ENCODE data around the gene USP3.

Gene USP3

GRCh38 chr15:63544258-63545026, 40.0 kb downstream of the USP3 start:
- Histone ChIP-seq H3K4me1 (ENCODE audit: insufficient read depth, low read length) (peaks cover 12% of the 10 kb centered on the region; the same call in 1 of the 2 replicates), H3K9ac (ENCODE audit: low read depth, low read length) (no peak overlapping the region), H3K9me3 (ENCODE audit: control insufficient read depth, insufficient read depth, low read length) (no peaks in the 10 kb centered on the region), H3K36me3 (ENCODE audit: insufficient read depth, low read length) (no peaks in the 10 kb centered on the region)

GRCh38 chr15:63545520-63545919, 41.1 kb downstream of the USP3 start:
- no peaks in the 10 kb centered on the region for H3K9me3 ChIP-seq (ENCODE audit: control insufficient read depth, insufficient read depth, low read length)
- peaks cover 2% of the 10 kb centered on the region; the same call in 1 of the 2 replicates for H3K4me1 ChIP-seq (ENCODE audit: insufficient read depth, low read length)
- H3K36me3 ChIP-seq (ENCODE audit: insufficient read depth, low read length) = no peaks in the 10 kb centered on the region
- H3K9ac ChIP-seq (ENCODE audit: low read depth, low read length) = no peak overlapping the region

GRCh38 chr15:63551400-63551799, 47.0 kb downstream of the USP3 start:
- no peaks in the 10 kb centered on the region for H3K9me3 ChIP-seq (ENCODE audit: control insufficient read depth, insufficient read depth, low read length)
- no peaks in the 10 kb centered on the region for H3K36me3 ChIP-seq (ENCODE audit: insufficient read depth, low read length)
- H3K9ac ChIP-seq (ENCODE audit: low read depth, low read length) = no peak overlapping the region
- peaks cover 9% of the 10 kb centered on the region for H3K4me1 ChIP-seq (ENCODE audit: insufficient read depth, low read length)

GRCh38 chr15:63553388-63553791, 49.0 kb downstream of the USP3 start:
- H3K4me1 ChIP-seq (ENCODE audit: insufficient read depth, low read length) = peaks cover 9% of the 10 kb centered on the region
- no peaks in the 10 kb centered on the region for H3K9me3 ChIP-seq (ENCODE audit: control insufficient read depth, insufficient read depth, low read length)
- H3K9ac ChIP-seq (ENCODE audit: low read depth, low read length) = no peak overlapping the region
- H3K36me3 ChIP-seq (ENCODE audit: insufficient read depth, low read length) = no peaks in the 10 kb centered on the region

GRCh38 chr15:63554337-63554927, 50.0 kb downstream of the USP3 start:
- Histone ChIP-seq H3K4me1 (ENCODE audit: insufficient read depth, low read length) (peaks cover 11% of the 10 kb centered on the region), H3K9me3 (ENCODE audit: control insufficient read depth, insufficient read depth, low read length) (no peaks in the 10 kb centered on the region), H3K9ac (ENCODE audit: low read depth, low read length) (no peak overlapping the region), H3K36me3 (ENCODE audit: insufficient read depth, low read length) (no peaks in the 10 kb centered on the region)

- H3K36me3 ChIP-seq (ENCODE audit: insufficient read depth, low read length) = no peaks in the 10 kb centered on the region
- peaks cover 15% of the 10 kb centered on the region for H3K4me1 ChIP-seq (ENCODE audit: insufficient read depth, low read length)
- H3K9ac ChIP-seq (ENCODE audit: low read depth, low read length) = no peak overlapping the region
- H3K9me3 ChIP-seq (ENCODE audit: control insufficient read depth, insufficient read depth, low read length) = no peaks in the 10 kb centered on the region
Observed at GRCh38 chr15:63555507-63555906, 51.1 kb downstream of the USP3 start.

GRCh38 chr15:63556246-63556645, 51.9 kb downstream of the USP3 start:
- Histone ChIP-seq H3K9ac (ENCODE audit: low read depth, low read length) (no peak overlapping the region), H3K4me1 (ENCODE audit: insufficient read depth, low read length) (peaks cover 22% of the 10 kb centered on the region), H3K36me3 (ENCODE audit: insufficient read depth, low read length) (no peaks in the 10 kb centered on the region), H3K9me3 (ENCODE audit: control insufficient read depth, insufficient read depth, low read length) (no peaks in the 10 kb centered on the region)

- H3K9me3 ChIP-seq (ENCODE audit: control insufficient read depth, insufficient read depth, low read length) = no peaks in the 10 kb centered on the region
- H3K9ac ChIP-seq (ENCODE audit: low read depth, low read length) = no peak overlapping the region
- H3K4me1 ChIP-seq (ENCODE audit: insufficient read depth, low read length) = peaks cover 26% of the 10 kb centered on the region
- H3K36me3 ChIP-seq (ENCODE audit: insufficient read depth, low read length) = no peaks in the 10 kb centered on the region
Observed at GRCh38 chr15:63556736-63557135, 52.3 kb downstream of the USP3 start.

- Histone ChIP-seq H3K36me3 (ENCODE audit: insufficient read depth, low read length) (no peaks in the 10 kb centered on the region), H3K9me3 (ENCODE audit: control insufficient read depth, insufficient read depth, low read length) (no peaks in the 10 kb centered on the region), H3K4me1 (ENCODE audit: insufficient read depth, low read length) (peaks cover 16% of the 10 kb centered on the region), H3K9ac (ENCODE audit: low read depth, low read length) (no peak overlapping the region)
Observed at GRCh38 chr15:63559753-63560152, 55.4 kb downstream of the USP3 start.

- no peak overlapping the region for H3K9ac ChIP-seq (ENCODE audit: low read depth, low read length)
- no peaks in the 10 kb centered on the region for H3K36me3 ChIP-seq (ENCODE audit: insufficient read depth, low read length)
- peaks cover 16% of the 10 kb centered on the region for H3K4me1 ChIP-seq (ENCODE audit: insufficient read depth, low read length)
- H3K9me3 ChIP-seq (ENCODE audit: control insufficient read depth, insufficient read depth, low read length) = no peaks in the 10 kb centered on the region
Observed at GRCh38 chr15:63560741-63561448, 56.5 kb downstream of the USP3 start.

GRCh38 chr15:63564093-63564492, 59.7 kb downstream of the USP3 start:
- H3K9me3 ChIP-seq (ENCODE audit: control insufficient read depth, insufficient read depth, low read length) = no peaks in the 10 kb centered on the region
- no peaks in the 10 kb centered on the region for H3K36me3 ChIP-seq (ENCODE audit: insufficient read depth, low read length)
- H3K4me1 ChIP-seq (ENCODE audit: insufficient read depth, low read length) = peaks cover 16% of the 10 kb centered on the region
- H3K9ac ChIP-seq (ENCODE audit: low read depth, low read length) = no peak overlapping the region

GRCh38 chr15:63565536-63566186, 61.3 kb downstream of the USP3 start:
- Histone ChIP-seq H3K4me1 (ENCODE audit: insufficient read depth, low read length) (peaks cover 9% of the 10 kb centered on the region), H3K9me3 (ENCODE audit: control insufficient read depth, insufficient read depth, low read length) (no peaks in the 10 kb centered on the region), H3K36me3 (ENCODE audit: insufficient read depth, low read length) (no peaks in the 10 kb centered on the region), H3K9ac (ENCODE audit: low read depth, low read length) (no peak overlapping the region)

GRCh38 chr15:63572749-63573464, 68.5 kb downstream of the USP3 start:
- H3K9me3 ChIP-seq (ENCODE audit: control insufficient read depth, insufficient read depth, low read length) = no peaks in the 10 kb centered on the region
- no peak overlapping the region for H3K9ac ChIP-seq (ENCODE audit: low read depth, low read length)
- peaks cover 3% of the 10 kb centered on the region; the same call in 1 of the 2 replicates for H3K36me3 ChIP-seq (ENCODE audit: insufficient read depth, low read length)
- no peaks in the 10 kb centered on the region for H3K4me1 ChIP-seq (ENCODE audit: insufficient read depth, low read length)

GRCh38 chr15:63573533-63573932, 69.1 kb downstream of the USP3 start:
- Histone ChIP-seq H3K36me3 (ENCODE audit: insufficient read depth, low read length) (peaks cover 3% of the 10 kb centered on the region; the same call in 1 of the 2 replicates), H3K9me3 (ENCODE audit: control insufficient read depth, insufficient read depth, low read length) (no peaks in the 10 kb centered on the region), H3K9ac (ENCODE audit: low read depth, low read length) (no peak overlapping the region), H3K4me1 (ENCODE audit: insufficient read depth, low read length) (no peaks in the 10 kb centered on the region)

Data from ES-I3 (cell line).